HepG2 (cell line): ENCODE results near the gene DRG1. TPM values are rescaled to one million over a fixed set of nuclear protein-coding genes. Genes with fewer than 3 reads are reported as not detected.

Source experiments
- ADNP ChIP-seq: sonication (generic); formaldehyde crosslinking; IDR thresholded peaks from 2 replicates; pipeline ENCODE4 v1.4.0; 2020; ENCODE audit warnings: missing genetic modification reagents
- CENPT ChIP-seq: sonication (generic); formaldehyde crosslinking; IDR thresholded peaks from 2 replicates; pipeline ENCODE4 v1.8.0; 2022; ENCODE audit warnings: low read depth, mild to moderate bottlenecking, moderate library complexity, missing genetic modification reagents
- DMAP1 ChIP-seq: IDR thresholded peaks from 2 replicates; pipeline ENCODE4 v1.6.1; 2016
- ELF4 ChIP-seq: sonication (generic); formaldehyde crosslinking; IDR thresholded peaks from 2 replicates; pipeline ENCODE4 v1.5.0; 2020; ENCODE audit warnings: missing genetic modification reagents, mild to moderate bottlenecking, moderate library complexity, borderline replicate concordance
- MAZ ChIP-seq, 2 experiments: sonication (generic) in 1 of 2; formaldehyde crosslinking in 1 of 2; IDR thresholded peaks; 2 replicates each; pipeline versions ENCODE4 v1.5.0 to v1.6.1; 2012 to 2020; ENCODE audit warnings: low read depth in 2 of 2, mild to moderate bottlenecking in 2 of 2, borderline replicate concordance in 1 of 2, improper control_type of control experiment in 1 of 2, low read length in 1 of 2, missing genetic modification reagents in 1 of 2, moderate library complexity in 1 of 2
- ZNF446 ChIP-seq: sonication (generic); formaldehyde crosslinking; IDR thresholded peaks from 2 replicates; pipeline ENCODE4 v1.5.0; 2020; ENCODE audit warnings: mild to moderate bottlenecking, missing genetic modification reagents
- polyA plus RNA-seq, 8 experiments: library from polyadenylated mRNA; depleted of rRNA in 3 of 8; stranded (reverse) in 7 of 8; unstranded in 1 of 8; fragments of >200 nt; fragmentation: Illumina TruSeq in 4 of 8; extraction: Trizol in 4 of 8; gene quantifications; 2 replicates each; pipeline versions ENCODE4 v1.2.1 to v1.2.3, GENCODE V29; 2011 to 2016; ENCODE audit warnings: low read depth in 4 of 8, missing spikeins in 1 of 8, mixed read lengths in 1 of 8; ENCODE audit not compliant: insufficient read depth in 1 of 8
- total RNA-seq, 5 experiments: library from RNA; depleted of rRNA; stranded (reverse); fragments of >200 nt; fragmentation: Illumina TruSeq; extraction: Trizol; gene quantifications; 2 replicates each; pipeline ENCODE4 v1.2.3, GENCODE V29; 2016; ENCODE audit warnings: low read depth in 1 of 5
- TF ChIP-seq, protein P1 (sequence below): sonication (generic); formaldehyde crosslinking; IDR thresholded peaks from 2 replicates; pipeline ENCODE4 v1.5.1; 2020; ENCODE audit warnings: mild to moderate bottlenecking, missing genetic modification reagents, borderline replicate concordance
- TF ChIP-seq, protein P2 (sequence below): sonication (generic); formaldehyde crosslinking; IDR thresholded peaks from 2 replicates; pipeline ENCODE4; 2020; ENCODE audit warnings: missing genetic modification reagents, mild to moderate bottlenecking, borderline replicate concordance
- TF ChIP-seq, protein P3 (sequence below): sonication (generic); formaldehyde crosslinking; IDR thresholded peaks from 2 replicates; pipeline ENCODE4 v1.8.0; 2022; ENCODE audit warnings: missing genetic modification reagents, mild to moderate bottlenecking, inconsistent platforms, borderline replicate concordance
- TF ChIP-seq, protein P4 (sequence below): sonication (generic); formaldehyde crosslinking; IDR thresholded peaks from 2 replicates; pipeline ENCODE4 v1.4.0; 2020; ENCODE audit warnings: missing genetic modification reagents

Gene DRG1
- total and polyA plus RNA-seq, 2 of the 13 experiments (the other 11 are each of a cell fraction or from before 2014, with no cell fraction given) = 59.0 to 94.8 TPM

GRCh38 chr22:31400023-31400397 is 606 bp downstream of the DRG1 start (continued):
- TF ChIP-seq, protein P1, sequence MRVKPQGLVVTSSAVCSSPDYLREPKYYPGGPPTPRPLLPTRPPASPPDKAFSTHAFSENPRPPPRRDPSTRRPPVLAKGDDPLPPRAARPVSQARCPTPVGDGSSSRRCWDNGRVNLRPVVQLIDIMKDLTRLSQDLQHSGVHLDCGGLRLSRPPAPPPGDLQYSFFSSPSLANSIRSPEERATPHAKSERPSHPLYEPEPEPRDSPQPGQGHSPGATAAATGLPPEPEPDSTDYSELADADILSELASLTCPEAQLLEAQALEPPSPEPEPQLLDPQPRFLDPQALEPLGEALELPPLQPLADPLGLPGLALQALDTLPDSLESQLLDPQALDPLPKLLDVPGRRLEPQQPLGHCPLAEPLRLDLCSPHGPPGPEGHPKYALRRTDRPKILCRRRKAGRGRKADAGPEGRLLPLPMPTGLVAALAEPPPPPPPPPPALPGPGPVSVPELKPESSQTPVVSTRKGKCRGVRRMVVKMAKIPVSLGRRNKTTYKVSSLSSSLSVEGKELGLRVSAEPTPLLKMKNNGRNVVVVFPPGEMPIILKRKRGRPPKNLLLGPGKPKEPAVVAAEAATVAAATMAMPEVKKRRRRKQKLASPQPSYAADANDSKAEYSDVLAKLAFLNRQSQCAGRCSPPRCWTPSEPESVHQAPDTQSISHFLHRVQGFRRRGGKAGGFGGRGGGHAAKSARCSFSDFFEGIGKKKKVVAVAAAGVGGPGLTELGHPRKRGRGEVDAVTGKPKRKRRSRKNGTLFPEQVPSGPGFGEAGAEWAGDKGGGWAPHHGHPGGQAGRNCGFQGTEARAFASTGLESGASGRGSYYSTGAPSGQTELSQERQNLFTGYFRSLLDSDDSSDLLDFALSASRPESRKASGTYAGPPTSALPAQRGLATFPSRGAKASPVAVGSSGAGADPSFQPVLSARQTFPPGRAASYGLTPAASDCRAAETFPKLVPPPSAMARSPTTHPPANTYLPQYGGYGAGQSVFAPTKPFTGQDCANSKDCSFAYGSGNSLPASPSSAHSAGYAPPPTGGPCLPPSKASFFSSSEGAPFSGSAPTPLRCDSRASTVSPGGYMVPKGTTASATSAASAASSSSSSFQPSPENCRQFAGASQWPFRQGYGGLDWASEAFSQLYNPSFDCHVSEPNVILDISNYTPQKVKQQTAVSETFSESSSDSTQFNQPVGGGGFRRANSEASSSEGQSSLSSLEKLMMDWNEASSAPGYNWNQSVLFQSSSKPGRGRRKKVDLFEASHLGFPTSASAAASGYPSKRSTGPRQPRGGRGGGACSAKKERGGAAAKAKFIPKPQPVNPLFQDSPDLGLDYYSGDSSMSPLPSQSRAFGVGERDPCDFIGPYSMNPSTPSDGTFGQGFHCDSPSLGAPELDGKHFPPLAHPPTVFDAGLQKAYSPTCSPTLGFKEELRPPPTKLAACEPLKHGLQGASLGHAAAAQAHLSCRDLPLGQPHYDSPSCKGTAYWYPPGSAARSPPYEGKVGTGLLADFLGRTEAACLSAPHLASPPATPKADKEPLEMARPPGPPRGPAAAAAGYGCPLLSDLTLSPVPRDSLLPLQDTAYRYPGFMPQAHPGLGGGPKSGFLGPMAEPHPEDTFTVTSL (CRISPR knock-in tag) = peak; percentile 43; the same call in 1 of the 2 replicates
- TF ChIP-seq DMAP1 (CRISPR knock-in tag) (no peak), ELF4 (no peak; the same call in 1 of the 2 replicates), CENPT (CRISPR knock-in tag) (no peak), ADNP (no peak), MAZ (IDR thresholded peaks at IDR 0.05; ENCODE audit: borderline replicate concordance, low read depth, low read length) (0 out of 2 replicates have a peak, but pooled peaks have one; percentile 9), MAZ (CRISPR knock-in tag; IDR thresholded peaks at IDR 0.05; ENCODE audit: low read depth) (no peak), ZNF446 (CRISPR knock-in tag) (peak; percentile 12; the same call in 1 of the 2 replicates)
- TF ChIP-seq, protein P2, sequence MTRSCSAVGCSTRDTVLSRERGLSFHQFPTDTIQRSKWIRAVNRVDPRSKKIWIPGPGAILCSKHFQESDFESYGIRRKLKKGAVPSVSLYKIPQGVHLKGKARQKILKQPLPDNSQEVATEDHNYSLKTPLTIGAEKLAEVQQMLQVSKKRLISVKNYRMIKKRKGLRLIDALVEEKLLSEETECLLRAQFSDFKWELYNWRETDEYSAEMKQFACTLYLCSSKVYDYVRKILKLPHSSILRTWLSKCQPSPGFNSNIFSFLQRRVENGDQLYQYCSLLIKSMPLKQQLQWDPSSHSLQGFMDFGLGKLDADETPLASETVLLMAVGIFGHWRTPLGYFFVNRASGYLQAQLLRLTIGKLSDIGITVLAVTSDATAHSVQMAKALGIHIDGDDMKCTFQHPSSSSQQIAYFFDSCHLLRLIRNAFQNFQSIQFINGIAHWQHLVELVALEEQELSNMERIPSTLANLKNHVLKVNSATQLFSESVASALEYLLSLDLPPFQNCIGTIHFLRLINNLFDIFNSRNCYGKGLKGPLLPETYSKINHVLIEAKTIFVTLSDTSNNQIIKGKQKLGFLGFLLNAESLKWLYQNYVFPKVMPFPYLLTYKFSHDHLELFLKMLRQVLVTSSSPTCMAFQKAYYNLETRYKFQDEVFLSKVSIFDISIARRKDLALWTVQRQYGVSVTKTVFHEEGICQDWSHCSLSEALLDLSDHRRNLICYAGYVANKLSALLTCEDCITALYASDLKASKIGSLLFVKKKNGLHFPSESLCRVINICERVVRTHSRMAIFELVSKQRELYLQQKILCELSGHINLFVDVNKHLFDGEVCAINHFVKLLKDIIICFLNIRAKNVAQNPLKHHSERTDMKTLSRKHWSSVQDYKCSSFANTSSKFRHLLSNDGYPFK (CRISPR knock-in tag) = no peak
- TF ChIP-seq, protein P3, sequence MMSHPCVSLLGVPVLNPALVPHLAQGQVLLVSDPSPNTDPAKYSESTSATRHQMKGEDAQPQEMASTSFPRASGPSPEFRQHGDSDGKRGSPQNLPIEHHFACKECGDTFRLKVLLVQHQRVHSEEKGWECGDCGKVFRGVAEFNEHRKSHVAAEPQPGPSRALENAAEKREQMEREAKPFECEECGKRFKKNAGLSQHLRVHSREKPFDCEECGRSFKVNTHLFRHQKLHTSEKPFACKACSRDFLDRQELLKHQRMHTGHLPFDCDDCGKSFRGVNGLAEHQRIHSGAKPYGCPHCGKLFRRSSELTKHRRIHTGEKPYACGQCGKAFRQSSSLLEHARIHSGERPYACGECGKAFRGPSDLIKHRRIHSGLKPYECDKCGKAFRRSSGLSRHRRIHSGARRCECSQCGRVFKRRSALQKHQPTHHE (CRISPR knock-in tag) = 0 out of 2 replicates have a peak, but pooled peaks have one; percentile 5
- TF ChIP-seq, protein P4, sequence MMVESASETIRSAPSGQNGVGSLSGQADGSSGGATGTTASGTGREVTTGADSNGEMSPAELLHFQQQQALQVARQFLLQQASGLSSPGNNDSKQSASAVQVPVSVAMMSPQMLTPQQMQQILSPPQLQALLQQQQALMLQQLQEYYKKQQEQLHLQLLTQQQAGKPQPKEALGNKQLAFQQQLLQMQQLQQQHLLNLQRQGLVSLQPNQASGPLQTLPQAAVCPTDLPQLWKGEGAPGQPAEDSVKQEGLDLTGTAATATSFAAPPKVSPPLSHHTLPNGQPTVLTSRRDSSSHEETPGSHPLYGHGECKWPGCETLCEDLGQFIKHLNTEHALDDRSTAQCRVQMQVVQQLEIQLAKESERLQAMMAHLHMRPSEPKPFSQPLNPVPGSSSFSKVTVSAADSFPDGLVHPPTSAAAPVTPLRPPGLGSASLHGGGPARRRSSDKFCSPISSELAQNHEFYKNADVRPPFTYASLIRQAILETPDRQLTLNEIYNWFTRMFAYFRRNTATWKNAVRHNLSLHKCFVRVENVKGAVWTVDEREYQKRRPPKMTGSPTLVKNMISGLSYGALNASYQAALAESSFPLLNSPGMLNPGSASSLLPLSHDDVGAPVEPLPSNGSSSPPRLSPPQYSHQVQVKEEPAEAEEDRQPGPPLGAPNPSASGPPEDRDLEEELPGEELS = no peak
